ENCODE results near the gene TTC27. TPM values are rescaled to one million over a fixed set of nuclear protein-coding genes. Genes with fewer than 3 reads are reported as not detected.

TTC27 gene
- polyA plus RNA-seq, 4 donors = 3.4 to 14.6 (median 8.1) TPM

- WGBS, 3 donors = 97 to 99% (median 98%) methylated on average over 5 of the region's 5 CpGs
- H3K4me3 ChIP-seq (ENCODE audit: low read depth in 1 of 3, low read length in 3 of 3) = no peak overlapping the region
Measured at GRCh38 chr2:32641180-32641579, 13.3 kb downstream of the TTC27 start.

GRCh38 chr2:32647180-32647651 lies 19.4 kb downstream of the TTC27 start:
- Histone ChIP-seq H3K4me3 (ENCODE audit: low read depth in 1 of 3, low read length in 3 of 3) (no peak overlapping the region), H3K27me3 (ENCODE audit: control insufficient read depth in 3 of 3, insufficient read depth in 3 of 3, low read length in 3 of 3) (no peaks in the 10 kb centered on the region), H3K9me3 (ENCODE audit: control insufficient read depth in 2 of 2, insufficient read depth in 1 of 2, low read depth in 1 of 2, low read length in 1 of 2) (no peaks in the 10 kb centered on the region), H3K4me1 (ENCODE audit: control insufficient read depth in 3 of 3, insufficient read depth in 2 of 3, low read depth in 1 of 3, low read length in 2 of 3) (no peaks in the 10 kb centered on the region), H3K36me3 (ENCODE audit: control insufficient read depth in 3 of 3, insufficient read depth in 2 of 3, low read depth in 1 of 3, low read length in 3 of 3) (peaks cover 2 to 38% (median 4%) of the 10 kb centered on the region in 3 donors), H3K27ac (ENCODE audit: low read depth in 1 of 3, low read length in 2 of 3) (no peak overlapping the region)
- no peak for FAIRE-seq
- 88 to 94% (median 93%) methylated on average over 5 of the region's 5 CpGs for WGBS, 3 donors
- DNase-seq = no peak

More at GRCh38 chr2:32641180-32641579, 13.3 kb downstream of the TTC27 start:
- no peaks in the 10 kb centered on the region for H3K9me3 ChIP-seq (ENCODE audit: control insufficient read depth in 2 of 2, insufficient read depth in 1 of 2, low read depth in 1 of 2, low read length in 1 of 2)
- no peak overlapping the region for H3K27ac ChIP-seq (ENCODE audit: low read depth in 1 of 3, low read length in 2 of 3)
- H3K27me3 ChIP-seq (ENCODE audit: control insufficient read depth in 3 of 3, insufficient read depth in 3 of 3, low read length in 3 of 3) = no peaks in the 10 kb centered on the region
- DNase-seq (no peak), FAIRE-seq (no peak)
- H3K36me3 ChIP-seq (ENCODE audit: control insufficient read depth in 3 of 3, insufficient read depth in 2 of 3, low read depth in 1 of 3, low read length in 3 of 3) = peaks cover 4 to 41% (median 9%) of the 10 kb centered on the region in 3 donors
- no peaks in the 10 kb centered on the region for H3K4me1 ChIP-seq (ENCODE audit: control insufficient read depth in 3 of 3, insufficient read depth in 2 of 3, low read depth in 1 of 3, low read length in 2 of 3)

- Histone ChIP-seq H3K36me3 (ENCODE audit: control insufficient read depth in 3 of 3, insufficient read depth in 2 of 3, low read depth in 1 of 3, low read length in 3 of 3) (peaks cover 2 to 19% (median 3%) of the 10 kb centered on the region in 3 donors), H3K27me3 (ENCODE audit: control insufficient read depth in 3 of 3, insufficient read depth in 3 of 3, low read length in 3 of 3) (no peaks in the 10 kb centered on the region), H3K4me3 (ENCODE audit: low read depth in 1 of 3, low read length in 3 of 3) (no peak overlapping the region), H3K27ac (ENCODE audit: low read depth in 1 of 3, low read length in 2 of 3) (no peak overlapping the region), H3K4me1 (ENCODE audit: control insufficient read depth in 3 of 3, insufficient read depth in 2 of 3, low read depth in 1 of 3, low read length in 2 of 3) (no peaks in the 10 kb centered on the region), H3K9me3 (ENCODE audit: control insufficient read depth in 2 of 2, insufficient read depth in 1 of 2, low read depth in 1 of 2, low read length in 1 of 2) (no peaks in the 10 kb centered on the region)
- DNase-seq (no peak), FAIRE-seq (no peak)
- 78 to 91% (median 89%) methylated on average over 7 of the region's 7 CpGs for WGBS, 3 donors
Measured at GRCh38 chr2:32652555-32653209, 24.8 kb downstream of the TTC27 start.

GRCh38 chr2:32656069-32656468 lies 28.2 kb downstream of the TTC27 start:
- H3K4me1 ChIP-seq (ENCODE audit: control insufficient read depth in 3 of 3, insufficient read depth in 2 of 3, low read depth in 1 of 3, low read length in 2 of 3) = no peaks in the 10 kb centered on the region
- no peak for DNase-seq
- no peaks in the 10 kb centered on the region for H3K9me3 ChIP-seq (ENCODE audit: control insufficient read depth in 2 of 2, insufficient read depth in 1 of 2, low read depth in 1 of 2, low read length in 1 of 2)
- H3K36me3 ChIP-seq (ENCODE audit: control insufficient read depth in 3 of 3, insufficient read depth in 2 of 3, low read depth in 1 of 3, low read length in 3 of 3) = peaks cover 0 to 12% (median 3%) of the 10 kb centered on the region in 3 donors
- H3K27ac ChIP-seq (ENCODE audit: low read depth in 1 of 3, low read length in 2 of 3) = no peak overlapping the region
- H3K4me3 ChIP-seq (ENCODE audit: low read depth in 1 of 3, low read length in 3 of 3) = no peak overlapping the region
- WGBS, 3 donors = 73 to 86% (median 85%) methylated on average over 3 of the region's 3 CpGs
- no peak for FAIRE-seq
- H3K27me3 ChIP-seq (ENCODE audit: control insufficient read depth in 3 of 3, insufficient read depth in 3 of 3, low read length in 3 of 3) = no peaks in the 10 kb centered on the region

GRCh38 chr2:32663864-32664263 lies 36.0 kb downstream of the TTC27 start:
- 96 to 97% (median 96%) methylated on average over 8 of the region's 8 CpGs for WGBS, 3 donors
- no peak overlapping the region for H3K27ac ChIP-seq (ENCODE audit: low read depth in 1 of 3, low read length in 2 of 3)
- H3K9me3 ChIP-seq (ENCODE audit: control insufficient read depth in 2 of 2, insufficient read depth in 1 of 2, low read depth in 1 of 2, low read length in 1 of 2) = no peaks in the 10 kb centered on the region
- H3K27me3 ChIP-seq (ENCODE audit: control insufficient read depth in 3 of 3, insufficient read depth in 3 of 3, low read length in 3 of 3) = no peaks in the 10 kb centered on the region
- no peak overlapping the region for H3K4me3 ChIP-seq (ENCODE audit: low read depth in 1 of 3, low read length in 3 of 3)
- peaks cover 0 to 10% (median 2%) of the 10 kb centered on the region in 3 donors for H3K36me3 ChIP-seq (ENCODE audit: control insufficient read depth in 3 of 3, insufficient read depth in 2 of 3, low read depth in 1 of 3, low read length in 3 of 3)
- DNase-seq (no peak), FAIRE-seq (no peak)
- H3K4me1 ChIP-seq (ENCODE audit: control insufficient read depth in 3 of 3, insufficient read depth in 2 of 3, low read depth in 1 of 3, low read length in 2 of 3) = no peaks in the 10 kb centered on the region

GRCh38 chr2:32666704-32667103 lies 38.9 kb downstream of the TTC27 start:
- H3K4me1 ChIP-seq (ENCODE audit: control insufficient read depth in 3 of 3, insufficient read depth in 2 of 3, low read depth in 1 of 3, low read length in 2 of 3) = no peaks in the 10 kb centered on the region
- peaks cover 0 to 15% (median 2%) of the 10 kb centered on the region in 3 donors for H3K36me3 ChIP-seq (ENCODE audit: control insufficient read depth in 3 of 3, insufficient read depth in 2 of 3, low read depth in 1 of 3, low read length in 3 of 3)
- H3K4me3 ChIP-seq (ENCODE audit: low read depth in 1 of 3, low read length in 3 of 3) = no peak overlapping the region
- DNase-seq (no peak), FAIRE-seq (no peak)
- H3K27ac ChIP-seq (ENCODE audit: low read depth in 1 of 3, low read length in 2 of 3) = no peak overlapping the region
- WGBS, 3 donors = 88 to 100% (median 100%) methylated on average over 1 of the region's 1 CpG
- H3K27me3 ChIP-seq (ENCODE audit: control insufficient read depth in 3 of 3, insufficient read depth in 3 of 3, low read length in 3 of 3) = no peaks in the 10 kb centered on the region
- H3K9me3 ChIP-seq (ENCODE audit: control insufficient read depth in 2 of 2, insufficient read depth in 1 of 2, low read depth in 1 of 2, low read length in 1 of 2) = no peaks in the 10 kb centered on the region

GRCh38 chr2:32668254-32668653 lies 40.4 kb downstream of the TTC27 start:
- Histone ChIP-seq H3K36me3 (ENCODE audit: control insufficient read depth in 3 of 3, insufficient read depth in 2 of 3, low read depth in 1 of 3, low read length in 3 of 3) (peaks cover 0 to 17% (median 2%) of the 10 kb centered on the region in 3 donors), H3K4me1 (ENCODE audit: control insufficient read depth in 3 of 3, insufficient read depth in 2 of 3, low read depth in 1 of 3, low read length in 2 of 3) (no peaks in the 10 kb centered on the region), H3K4me3 (ENCODE audit: low read depth in 1 of 3, low read length in 3 of 3) (no peak overlapping the region), H3K27me3 (ENCODE audit: control insufficient read depth in 3 of 3, insufficient read depth in 3 of 3, low read length in 3 of 3) (no peaks in the 10 kb centered on the region), H3K9me3 (ENCODE audit: control insufficient read depth in 2 of 2, insufficient read depth in 1 of 2, low read depth in 1 of 2, low read length in 1 of 2) (no peaks in the 10 kb centered on the region), H3K27ac (ENCODE audit: low read depth in 1 of 3, low read length in 2 of 3) (no peak overlapping the region)
- 89 to 92% (median 91%) methylated on average over 1 of the region's 1 CpG for WGBS, 3 donors
- DNase-seq (no peak), FAIRE-seq (no peak)

GRCh38 chr2:32671885-32672533 lies 44.2 kb downstream of the TTC27 start:
- 86 to 100% (median 93%) methylated on average over 2 of the region's 2 CpGs for WGBS, 3 donors
- DNase-seq (no peak), FAIRE-seq (no peak)
- H3K36me3 ChIP-seq (ENCODE audit: control insufficient read depth in 3 of 3, insufficient read depth in 2 of 3, low read depth in 1 of 3, low read length in 3 of 3) = peaks cover 0 to 16% (median 0%) of the 10 kb centered on the region in 3 donors
- no peaks in the 10 kb centered on the region for H3K9me3 ChIP-seq (ENCODE audit: control insufficient read depth in 2 of 2, insufficient read depth in 1 of 2, low read depth in 1 of 2, low read length in 1 of 2)
- H3K27ac ChIP-seq (ENCODE audit: low read depth in 1 of 3, low read length in 2 of 3) = no peak overlapping the region
- H3K4me1 ChIP-seq (ENCODE audit: control insufficient read depth in 3 of 3, insufficient read depth in 2 of 3, low read depth in 1 of 3, low read length in 2 of 3) = no peaks in the 10 kb centered on the region
- no peak overlapping the region for H3K4me3 ChIP-seq (ENCODE audit: low read depth in 1 of 3, low read length in 3 of 3)
- no peaks in the 10 kb centered on the region for H3K27me3 ChIP-seq (ENCODE audit: control insufficient read depth in 3 of 3, insufficient read depth in 3 of 3, low read length in 3 of 3)
